Breast epithelium (tissue), 4 donors: Measurements from ENCODE around the gene RNF150. TPM values are rescaled to one million over a fixed set of nuclear protein-coding genes. Genes with fewer than 3 reads are reported as not detected.

Source experiments
- DNase-seq, 2 donors: peaks; one replicate each; pipeline ENCODE4 v3.0.0-alpha.2; 2019; ENCODE audit warnings: low spot score in 2 of 2
- H3K27ac ChIP-seq, 2 donors: fragments of 200-600 bp; sonication (generic) in 1 of 2; one replicate each; pipeline ENCODE4 v1.5.1; 2016 to 2019; ENCODE audit warnings: mild to moderate bottlenecking in 1 of 2
- H3K27me3 ChIP-seq, 2 donors: fragments of 200-600 bp; sonication (generic) in 1 of 2; one replicate each; pipeline versions ENCODE4 v1.5.1 to v1.6.0; 2017 to 2019; ENCODE audit warnings: control low read depth in 1 of 2, mild to moderate bottlenecking in 1 of 2
- H3K36me3 ChIP-seq: fragments of 200-600 bp; one replicate; pipeline ENCODE4 v1.5.1; 2019
- H3K4me1 ChIP-seq, 2 donors: fragments of 200-600 bp; sonication (generic); one replicate each; pipeline ENCODE4 v1.5.1; 2016 to 2019; ENCODE audit warnings: control low read depth in 1 of 2
- H3K4me3 ChIP-seq, 3 donors: fragments of 200-600 bp; sonication (generic); 1 replicate in 2 of 3; 2 replicates in 1 of 3; pipeline ENCODE4 v1.5.1; 2016 to 2019; ENCODE audit warnings: mild to moderate bottlenecking in 3 of 3, moderate library complexity in 2 of 3
- H3K9me3 ChIP-seq, 2 donors: fragments of 200-600 bp; sonication (generic) in 1 of 2; one replicate each; pipeline ENCODE4 v1.5.1; 2016 to 2019; ENCODE audit warnings: control low read depth in 1 of 2
- CTCF ChIP-seq, 3 donors: fragments of 450-650 bp; IDR thresholded peaks; one replicate each; pipeline ENCODE4 v1.5.1; 2016 to 2017; ENCODE audit warnings: antibody characterized with exemption in 3 of 3, mild to moderate bottlenecking in 3 of 3, moderate library complexity in 3 of 3
- POLR2A ChIP-seq: fragments of 450-650 bp; IDR thresholded peaks from one replicate; pipeline ENCODE4 v1.6.1; 2016; ENCODE audit warnings: antibody characterized with exemption, mild to moderate bottlenecking, moderate library complexity
- POLR2AphosphoS5 ChIP-seq, 3 donors: sonication (generic); formaldehyde crosslinking; IDR thresholded peaks; one replicate each; pipeline ENCODE4 v1.6.1; 2017; ENCODE audit warnings: antibody characterized with exemption in 3 of 3
- intact Hi-C: fragments of 100-400 bp; cut with DNase I; formaldehyde crosslinking; loops from one replicate; pipeline ENCODE4 v1.15.1; 2023; ENCODE audit warnings: low total_unique reads
- total RNA-seq, 3 donors: library from RNA; depleted of rRNA; stranded (reverse); fragments of >200 nt; gene quantifications; one replicate each; pipeline ENCODE4 v1.1.0, GENCODE V29; 2016

RNF150 gene
- total RNA-seq, 3 donors from 2014 or later: 5.6 to 19.7 (median 14.8) TPM

- intact Hi-C loops: no loop called here
These were observed 293.1 kb downstream of the RNF150 start for GRCh38 chr4:140839888-140840790.

GRCh38 chr4:140839406-140839805, 293.9 kb downstream of the RNF150 start:
- Histone ChIP-seq H3K27ac (no peak overlapping the region), H3K9me3 (no peaks in the 10 kb centered on the region), H3K4me1 (no peaks in the 10 kb centered on the region), H3K27me3 (no peaks in the 10 kb centered on the region), H3K36me3 (no peaks in the 10 kb centered on the region), H3K4me3 (no peak overlapping the region)
- no peak for TF ChIP-seq POLR2A
- no peak for TF ChIP-seq CTCF (IDR thresholded peaks at IDR 0.05)
- no peak for TF ChIP-seq POLR2AphosphoS5 (IDR thresholded peaks at IDR 0.05)
- DNase-seq: no peak
- intact Hi-C loops: no loop called here

More at GRCh38 chr4:140839888-140840790, 293.1 kb downstream of the RNF150 start:
- H3K9me3 ChIP-seq: no peaks in the 10 kb centered on the region
- no peak overlapping the region for H3K4me3 ChIP-seq
- H3K4me1 ChIP-seq: no peaks in the 10 kb centered on the region
- no peaks in the 10 kb centered on the region for H3K36me3 ChIP-seq
- H3K27ac ChIP-seq: no peak overlapping the region
- TF ChIP-seq POLR2AphosphoS5 (IDR thresholded peaks at IDR 0.05) (no peak), CTCF (IDR thresholded peaks at IDR 0.05) (no peak), POLR2A (no peak)
- H3K27me3 ChIP-seq: no peaks in the 10 kb centered on the region
- no peak for DNase-seq

GRCh38 chr4:140837736-140838135, 295.5 kb downstream of the RNF150 start:
- TF ChIP-seq CTCF (IDR thresholded peaks at IDR 0.05): no peak
- no peak for TF ChIP-seq POLR2AphosphoS5 (IDR thresholded peaks at IDR 0.05)
- TF ChIP-seq POLR2A: no peak
- intact Hi-C loops: no loop called here
- Histone ChIP-seq H3K27me3 (no peaks in the 10 kb centered on the region), H3K36me3 (no peaks in the 10 kb centered on the region), H3K4me3 (no peak overlapping the region), H3K4me1 (no peaks in the 10 kb centered on the region), H3K9me3 (no peaks in the 10 kb centered on the region), H3K27ac (no peak overlapping the region)
- no peak for DNase-seq

GRCh38 chr4:140834839-140835495, 298.3 kb downstream of the RNF150 start:
- Histone ChIP-seq H3K4me1 (no peaks in the 10 kb centered on the region), H3K9me3 (no peaks in the 10 kb centered on the region), H3K27ac (no peak overlapping the region), H3K36me3 (no peaks in the 10 kb centered on the region), H3K27me3 (no peaks in the 10 kb centered on the region), H3K4me3 (no peak overlapping the region)
- no peak for DNase-seq
- TF ChIP-seq CTCF (IDR thresholded peaks at IDR 0.05) (no peak), POLR2AphosphoS5 (IDR thresholded peaks at IDR 0.05) (no peak), POLR2A (no peak)
- intact Hi-C loops: no loop called here

GRCh38 chr4:140833280-140833679, 300.0 kb downstream of the RNF150 start:
- intact Hi-C loops: no loop called here
- Histone ChIP-seq H3K27me3 (no peaks in the 10 kb centered on the region), H3K36me3 (no peaks in the 10 kb centered on the region), H3K9me3 (no peaks in the 10 kb centered on the region), H3K27ac (no peak overlapping the region), H3K4me1 (no peaks in the 10 kb centered on the region), H3K4me3 (no peak overlapping the region)
- TF ChIP-seq POLR2AphosphoS5 (IDR thresholded peaks at IDR 0.05): no peak
- no peak for TF ChIP-seq POLR2A
- no peak for DNase-seq
